HS-5 (cell line): ENCODE measurements around the gene CAPZA2.
A peak's percentile ranks its signal among the peaks of the same experiment; 100 is the strongest.
"Not testable (repeated sequence)": the region's sequence is repeated elsewhere in the genome, so short reads cannot be mapped to it uniquely, and the experiment has no call there.

Experiments used
- DNase-seq: peaks from one replicate; pipeline ENCODE4 v3.0.0-alpha.2; 2012; ENCODE audit warnings: low read depth

CAPZA2 gene

GRCh38 chr7:116920359-116920758 lies 58.0 kb downstream of the CAPZA2 start:
- DNase-seq: no peak

- no peak for DNase-seq
Measured at GRCh38 chr7:116922545-116922944, 60.2 kb downstream of the CAPZA2 start.

GRCh38 chr7:116924741-116925140 lies 62.4 kb downstream of the CAPZA2 start:
- DNase-seq: no peak

GRCh38 chr7:116929021-116929420 lies 66.6 kb downstream of the CAPZA2 start:
- DNase-seq: no peak

GRCh38 chr7:116929914-116930913 lies 67.8 kb downstream of the CAPZA2 start:
- peak; percentile 34 for DNase-seq

GRCh38 chr7:116932566-116932965 lies 70.2 kb downstream of the CAPZA2 start:
- DNase-seq: no peak

- no peak for DNase-seq
Measured at GRCh38 chr7:116933465-116933864, 71.1 kb downstream of the CAPZA2 start.

- no peak for DNase-seq
Measured at GRCh38 chr7:116934580-116934979, 72.2 kb downstream of the CAPZA2 start.

- DNase-seq: not testable (repeated sequence)
Measured at GRCh38 chr7:116936844-116937243, 74.5 kb downstream of the CAPZA2 start.

GRCh38 chr7:116938678-116939077 lies 76.3 kb downstream of the CAPZA2 start:
- DNase-seq: no peak

- DNase-seq: no peak
Measured at GRCh38 chr7:116940689-116941370, 78.4 kb downstream of the CAPZA2 start.

- DNase-seq: no peak
Measured at GRCh38 chr7:116942504-116942903, 80.1 kb downstream of the CAPZA2 start.

GRCh38 chr7:116948934-116949333 lies 86.5 kb downstream of the CAPZA2 start:
- no peak for DNase-seq

GRCh38 chr7:116949941-116950801 lies 87.8 kb downstream of the CAPZA2 start:
- no peak for DNase-seq

GRCh38 chr7:116950889-116951351 lies 88.5 kb downstream of the CAPZA2 start:
- no peak for DNase-seq

GRCh38 chr7:116951366-116952292 lies 89.2 kb downstream of the CAPZA2 start:
- DNase-seq: no peak

GRCh38 chr7:116952635-116953371 lies 90.4 kb downstream of the CAPZA2 start:
- no peak for DNase-seq

GRCh38 chr7:116953372-116953905 lies 91.1 kb downstream of the CAPZA2 start, which contains the start of gene ST7:
ST7 (plus strand) TSS chr7:116953501; CDS start chr7:116953541, 40 bp downstream.
- no peak for DNase-seq

GRCh38 chr7:116953906-116954838 lies 91.8 kb downstream of the CAPZA2 start:
- no peak for DNase-seq
